Lower lobe of right lung (tissue), 2 donors: ENCODE data around the gene HECTD4. TPM values are rescaled to one million over a fixed set of nuclear protein-coding genes. Genes with fewer than 3 reads are reported as not detected.

Experiments used
- ATAC-seq, 2 donors: fragments of 200-7000 bp; cut with Tn5 transposase; one replicate each; pipeline ENCODE4 v1.9.1; 2020 to 2022; ENCODE audit warnings: mild to moderate bottlenecking in 2 of 2, moderate library complexity in 2 of 2
- DNase-seq: peaks from one replicate; pipeline ENCODE4 v3.0.0-alpha.2; 2020
- H3K27ac ChIP-seq: fragments of 200-600 bp; one replicate; pipeline ENCODE4 v1.8.0; 2022
- H3K27me3 ChIP-seq: fragments of 200-600 bp; one replicate; pipeline ENCODE4 v1.8.0; 2022; ENCODE audit warnings: low read depth
- H3K36me3 ChIP-seq: fragments of 200-600 bp; one replicate; pipeline ENCODE4 v1.8.0; 2022; ENCODE audit warnings: mild to moderate bottlenecking
- H3K4me1 ChIP-seq: fragments of 200-600 bp; one replicate; pipeline ENCODE4 v1.8.0; 2022
- H3K4me3 ChIP-seq: fragments of 200-600 bp; one replicate; pipeline ENCODE4 v1.8.0; 2022; ENCODE audit warnings: mild to moderate bottlenecking
- H3K9me3 ChIP-seq: fragments of 200-600 bp; one replicate; pipeline ENCODE4 v1.8.0; 2022
- intact Hi-C: fragments of 100-400 bp; cut with DNase I; formaldehyde crosslinking; loops from one replicate; pipeline ENCODE4 v1.11.0; 2022
- total RNA-seq: library from RNA; stranded (reverse); fragmentation: NEBNext Ultra II Directional; extraction: Animal tissue kit (Norgen Biotek cat#: 25700); gene quantifications from one replicate; pipeline ENCODE4 v1.2.1, GENCODE V29; 2021
- TF ChIP-seq, protein P1 (sequence below): fragments of 200-600 bp; IDR thresholded peaks from one replicate; pipeline ENCODE4 v1.8.0; 2022; ENCODE audit warnings: antibody characterized with exemption, mild to moderate bottlenecking
- donor health status: DM: no; HTN: yes; CAD: no; lungs with severe emphysema.

HECTD4 gene
- total RNA-seq, 1 donor from 2014 or later = 54.8 TPM

- Histone ChIP-seq H3K36me3 (peaks cover 60% of the 10 kb centered on the region), H3K9me3 (no peaks in the 10 kb centered on the region), H3K27ac (no peak overlapping the region), H3K4me3 (no peak overlapping the region), H3K4me1 (no peaks in the 10 kb centered on the region), H3K27me3 (no peaks in the 10 kb centered on the region)
- intact Hi-C loops = no loop called here
- TF ChIP-seq, protein P1, sequence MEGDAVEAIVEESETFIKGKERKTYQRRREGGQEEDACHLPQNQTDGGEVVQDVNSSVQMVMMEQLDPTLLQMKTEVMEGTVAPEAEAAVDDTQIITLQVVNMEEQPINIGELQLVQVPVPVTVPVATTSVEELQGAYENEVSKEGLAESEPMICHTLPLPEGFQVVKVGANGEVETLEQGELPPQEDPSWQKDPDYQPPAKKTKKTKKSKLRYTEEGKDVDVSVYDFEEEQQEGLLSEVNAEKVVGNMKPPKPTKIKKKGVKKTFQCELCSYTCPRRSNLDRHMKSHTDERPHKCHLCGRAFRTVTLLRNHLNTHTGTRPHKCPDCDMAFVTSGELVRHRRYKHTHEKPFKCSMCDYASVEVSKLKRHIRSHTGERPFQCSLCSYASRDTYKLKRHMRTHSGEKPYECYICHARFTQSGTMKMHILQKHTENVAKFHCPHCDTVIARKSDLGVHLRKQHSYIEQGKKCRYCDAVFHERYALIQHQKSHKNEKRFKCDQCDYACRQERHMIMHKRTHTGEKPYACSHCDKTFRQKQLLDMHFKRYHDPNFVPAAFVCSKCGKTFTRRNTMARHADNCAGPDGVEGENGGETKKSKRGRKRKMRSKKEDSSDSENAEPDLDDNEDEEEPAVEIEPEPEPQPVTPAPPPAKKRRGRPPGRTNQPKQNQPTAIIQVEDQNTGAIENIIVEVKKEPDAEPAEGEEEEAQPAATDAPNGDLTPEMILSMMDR = no peak
- DNase-seq (no peak), ATAC-seq (no peak)
Measured at GRCh38 chr12:112168561-112168971, 213.7 kb downstream of the HECTD4 start.

GRCh38 chr12:112167718-112168525, 214.3 kb downstream of the HECTD4 start:
- Histone ChIP-seq H3K4me3 (no peak overlapping the region), H3K36me3 (peaks cover 63% of the 10 kb centered on the region), H3K4me1 (no peaks in the 10 kb centered on the region), H3K27ac (no peak overlapping the region), H3K9me3 (no peaks in the 10 kb centered on the region), H3K27me3 (no peaks in the 10 kb centered on the region)
- intact Hi-C loops = no loop called here
- DNase-seq (no peak), ATAC-seq (no peak)
- TF ChIP-seq, protein P1 = no peak

- Histone ChIP-seq H3K27ac (no peak overlapping the region), H3K4me1 (no peaks in the 10 kb centered on the region), H3K36me3 (peaks cover 63% of the 10 kb centered on the region), H3K4me3 (no peak overlapping the region), H3K27me3 (no peaks in the 10 kb centered on the region), H3K9me3 (no peaks in the 10 kb centered on the region)
- intact Hi-C loops = no loop called here
- TF ChIP-seq, protein P1 = no peak
- ATAC-seq (no peak), DNase-seq (no peak)
Measured at GRCh38 chr12:112167031-112167461, 215.2 kb downstream of the HECTD4 start.

DNA sequence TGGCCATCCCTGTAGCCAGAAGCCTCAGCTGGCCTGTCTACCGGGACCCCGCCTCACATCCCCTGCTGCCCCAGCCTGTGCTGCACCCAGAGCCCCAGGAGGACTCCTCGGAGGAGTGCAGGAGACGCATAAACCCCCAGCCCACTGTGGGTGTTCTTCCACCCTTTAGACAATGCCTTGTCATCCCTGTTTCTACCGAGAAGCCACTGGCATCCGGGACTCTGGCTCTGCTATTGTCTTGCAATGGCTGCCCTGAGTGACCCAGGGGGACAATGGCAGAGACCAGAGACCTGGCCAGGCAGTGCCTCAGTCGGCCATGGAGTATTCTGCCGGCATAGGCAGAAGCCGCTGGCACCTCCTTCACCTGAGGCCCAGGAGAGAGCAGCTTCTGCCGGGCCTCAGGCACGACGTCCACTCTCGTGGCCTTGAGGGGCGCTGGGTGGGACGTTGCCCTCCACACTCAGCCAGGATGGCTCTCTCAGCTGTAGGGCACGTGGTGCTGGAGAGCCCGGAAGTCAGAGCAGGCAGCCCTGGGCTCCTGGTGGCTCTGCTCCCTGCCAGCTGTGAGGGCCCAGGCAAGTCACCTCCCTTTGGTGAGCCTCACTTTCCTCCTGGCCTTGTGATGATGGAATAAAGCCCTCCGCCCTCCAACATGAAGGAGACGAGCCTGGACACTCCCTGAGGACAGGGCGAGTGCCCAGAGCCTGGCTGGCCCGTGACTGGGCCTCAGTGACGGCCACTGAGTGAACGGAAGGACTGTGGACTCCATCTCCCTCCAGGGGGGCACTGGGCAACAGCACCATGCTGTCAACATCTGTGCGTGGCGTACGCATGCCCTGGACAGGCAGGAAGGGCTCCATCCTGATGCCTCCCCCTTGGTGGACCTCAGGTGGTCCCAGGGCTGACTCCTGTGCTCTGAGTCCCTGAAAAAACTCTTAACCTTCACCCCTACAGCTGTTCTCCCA, 215.9 kb downstream of the HECTD4 start:
- Histone ChIP-seq H3K27me3 (no peaks in the 10 kb centered on the region), H3K27ac (no peak overlapping the region), H3K36me3 (peaks cover 63% of the 10 kb centered on the region), H3K9me3 (no peaks in the 10 kb centered on the region), H3K4me1 (no peaks in the 10 kb centered on the region), H3K4me3 (no peak overlapping the region)
- DNase-seq (no peak), ATAC-seq (no peak)
- TF ChIP-seq, protein P1 = no peak
- intact Hi-C loops = no loop called here

GRCh38 chr12:112165624-112166023, 216.6 kb downstream of the HECTD4 start:
- ATAC-seq (no peak), DNase-seq (no peak)
- intact Hi-C loops = no loop called here
- TF ChIP-seq, protein P1 = no peak
- H3K27ac ChIP-seq = no peak overlapping the region
- peaks cover 63% of the 10 kb centered on the region for H3K36me3 ChIP-seq
- no peaks in the 10 kb centered on the region for H3K9me3 ChIP-seq
- no peaks in the 10 kb centered on the region for H3K27me3 ChIP-seq
- no peak overlapping the region for H3K4me3 ChIP-seq
- no peaks in the 10 kb centered on the region for H3K4me1 ChIP-seq
